Stimulated activated CD4-positive, alpha-beta T cell treated with anti-CD3 and anti-CD28 coated beads, Interleukin-1b, Interleukin-23, amount 100 ng/mL, for 4 hours (primary cell): Measurements from ENCODE around the gene LRRC10B.
A peak's percentile ranks its signal among the peaks of the same experiment; 100 is the strongest.

Source experiments
- DNase-seq, 2 donors: peaks; one replicate each; pipeline ENCODE4 v3.0.0-alpha.2; 2020; ENCODE audit warnings: low read depth in 2 of 2

The LRRC10B gene

DNA sequence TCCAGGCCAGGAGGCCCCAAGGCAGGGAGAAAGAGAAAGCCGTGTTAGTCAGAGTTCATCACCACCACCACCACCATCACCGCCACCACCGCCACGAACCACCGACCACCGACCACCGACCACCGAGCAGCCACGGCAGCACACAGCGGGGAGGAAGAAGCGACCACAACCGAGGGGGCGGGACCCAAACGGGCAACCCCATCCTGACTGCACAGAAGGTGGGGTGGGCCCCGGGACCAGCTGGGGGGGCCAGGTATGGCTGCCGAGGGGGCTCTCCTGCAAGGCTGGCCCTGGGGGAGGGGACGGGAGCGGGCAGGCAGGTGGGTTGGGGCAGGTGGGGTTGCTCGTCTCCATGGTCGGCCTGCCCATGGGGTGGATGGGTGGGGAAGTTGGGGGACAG lies 38.1 kb downstream of the LRRC10B start:
- DNase-seq = no peak

DNA sequence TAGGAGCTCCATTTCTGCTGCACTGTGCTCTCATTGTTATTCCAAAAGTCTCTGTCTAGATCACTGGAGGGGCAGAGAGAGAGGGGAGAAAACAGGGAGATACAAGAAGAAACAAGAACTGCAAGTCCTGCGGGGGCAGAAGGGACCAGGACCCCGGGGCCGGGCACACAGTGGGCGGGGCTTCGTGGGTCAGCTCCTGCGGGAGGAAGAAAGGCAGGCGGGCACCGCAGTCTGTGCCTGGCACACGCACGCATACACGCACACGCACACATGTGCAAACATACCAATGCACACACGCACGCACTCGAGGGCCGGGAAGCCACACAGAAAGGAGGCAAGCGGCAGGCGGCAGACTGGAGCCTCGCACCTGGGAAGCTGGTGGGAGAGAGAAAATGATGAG lies 38.7 kb downstream of the LRRC10B start:
- no peak for DNase-seq

DNA sequence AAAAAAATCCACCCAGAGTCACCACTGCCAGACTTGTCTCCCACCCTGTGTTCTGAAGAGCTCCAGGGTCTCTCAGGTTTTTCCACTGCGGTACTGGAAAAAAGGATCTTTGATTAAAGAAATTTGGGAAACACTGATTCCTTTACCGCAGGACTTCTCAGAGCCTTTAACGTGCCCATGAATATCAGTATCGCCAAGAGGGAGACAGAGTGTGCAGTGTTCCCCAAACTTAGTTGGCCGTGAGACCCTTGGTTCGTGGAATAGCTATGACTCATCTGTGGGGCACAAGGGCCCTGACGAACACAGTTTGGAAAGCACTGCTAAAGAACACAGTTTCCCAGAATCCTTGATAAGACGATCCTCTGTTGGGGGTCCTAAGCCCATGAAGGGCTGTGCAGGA lies 40.6 kb downstream of the LRRC10B start:
- no peak for DNase-seq

DNA sequence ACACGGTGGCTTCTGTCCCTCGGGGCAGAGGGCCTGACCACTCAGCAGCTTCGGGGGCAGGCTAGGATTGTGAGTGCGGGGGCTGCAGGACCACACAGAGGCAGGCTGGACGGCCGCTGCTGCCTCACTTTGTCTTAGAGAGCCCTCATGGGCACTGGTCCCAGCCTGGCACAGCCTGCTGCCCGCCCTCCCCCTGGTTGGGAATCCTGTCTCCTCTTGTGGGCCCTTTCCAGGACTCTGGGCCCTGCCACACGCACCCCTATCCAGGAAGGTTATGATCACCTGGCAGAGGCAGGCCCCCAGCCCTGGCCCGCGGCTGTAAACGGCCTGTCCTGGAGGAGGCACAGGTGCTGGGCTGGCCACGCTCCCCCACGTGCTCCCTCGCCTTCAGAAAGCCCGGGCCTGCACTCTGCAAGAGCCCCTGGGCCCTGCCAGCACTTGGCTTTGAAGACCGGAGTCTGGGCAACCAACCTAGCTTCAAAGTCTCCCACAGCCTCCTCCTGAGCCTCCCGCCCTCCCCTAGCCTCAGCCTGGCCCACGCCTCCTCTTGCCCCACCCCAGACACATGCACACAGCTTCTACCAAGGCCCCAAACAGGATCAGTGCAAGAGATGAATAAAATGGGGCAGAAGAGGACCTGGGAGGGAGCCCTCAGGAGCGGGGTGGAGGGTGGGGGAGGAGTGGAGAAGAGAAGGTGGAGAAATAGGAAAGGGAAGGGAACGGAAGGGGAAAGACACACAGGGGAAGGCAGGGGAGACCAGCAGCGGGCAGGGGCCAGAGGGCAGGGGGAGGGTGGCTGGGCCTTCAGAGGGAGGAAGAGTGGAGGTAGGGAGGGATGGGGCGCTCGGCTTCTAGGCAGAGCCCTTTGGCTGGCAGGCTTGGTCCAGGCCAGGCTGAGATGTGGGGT lies 41.4 kb downstream of the LRRC10B start:
- no peak for DNase-seq

- DNase-seq = no peak
Measured at GRCh38 chr11:61550665-61551227, 42.2 kb downstream of the LRRC10B start.

- no peak for DNase-seq
Measured at GRCh38 chr11:61551634-61552033, 43.1 kb downstream of the LRRC10B start.

- no peak for DNase-seq
Measured at GRCh38 chr11:61552108-61552635, 43.6 kb downstream of the LRRC10B start.

DNA sequence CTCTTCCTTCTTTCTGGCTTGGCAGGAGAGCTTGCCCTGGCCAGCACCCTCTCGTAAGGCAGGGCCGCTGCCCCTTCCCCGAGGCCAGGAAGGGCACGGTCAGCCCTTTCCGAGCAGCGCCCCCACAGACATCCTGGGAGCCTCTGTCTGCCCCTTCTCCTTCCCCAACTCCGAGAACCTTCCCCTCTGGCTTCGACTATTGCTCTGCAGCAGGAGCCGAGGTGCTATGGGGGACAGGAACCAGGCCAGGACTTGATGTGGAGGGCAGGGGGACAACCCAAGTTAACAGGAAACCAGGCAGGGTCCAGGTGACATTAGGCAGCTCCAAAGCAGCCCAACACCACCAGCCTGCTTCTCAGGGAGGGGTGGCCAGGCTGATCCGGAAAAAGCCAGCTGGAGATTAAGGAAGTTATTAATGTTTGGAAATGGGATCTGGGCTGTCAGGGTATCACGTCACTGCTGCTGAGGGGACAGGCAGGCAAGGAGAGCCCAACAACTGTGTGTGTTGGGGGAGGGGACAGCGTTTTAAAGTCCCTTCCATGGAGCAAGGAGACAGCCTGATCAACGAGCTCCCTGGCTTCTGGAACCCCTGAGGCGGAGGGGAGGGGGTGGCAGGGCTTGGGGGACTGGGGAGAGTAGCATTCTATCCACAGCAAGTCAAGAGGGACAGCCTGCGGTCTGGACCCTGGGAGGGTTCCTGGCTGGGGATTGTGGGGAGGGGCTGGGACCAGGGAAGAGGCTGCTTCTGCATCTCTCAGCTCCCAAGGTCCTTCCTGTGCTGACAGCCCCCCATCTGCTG lies 45.0 kb downstream of the LRRC10B start:
- no peak for DNase-seq

GRCh38 chr11:61554172-61554988 lies 45.8 kb downstream of the LRRC10B start:
- peak; percentile 7 to 29 for DNase-seq

DNA sequence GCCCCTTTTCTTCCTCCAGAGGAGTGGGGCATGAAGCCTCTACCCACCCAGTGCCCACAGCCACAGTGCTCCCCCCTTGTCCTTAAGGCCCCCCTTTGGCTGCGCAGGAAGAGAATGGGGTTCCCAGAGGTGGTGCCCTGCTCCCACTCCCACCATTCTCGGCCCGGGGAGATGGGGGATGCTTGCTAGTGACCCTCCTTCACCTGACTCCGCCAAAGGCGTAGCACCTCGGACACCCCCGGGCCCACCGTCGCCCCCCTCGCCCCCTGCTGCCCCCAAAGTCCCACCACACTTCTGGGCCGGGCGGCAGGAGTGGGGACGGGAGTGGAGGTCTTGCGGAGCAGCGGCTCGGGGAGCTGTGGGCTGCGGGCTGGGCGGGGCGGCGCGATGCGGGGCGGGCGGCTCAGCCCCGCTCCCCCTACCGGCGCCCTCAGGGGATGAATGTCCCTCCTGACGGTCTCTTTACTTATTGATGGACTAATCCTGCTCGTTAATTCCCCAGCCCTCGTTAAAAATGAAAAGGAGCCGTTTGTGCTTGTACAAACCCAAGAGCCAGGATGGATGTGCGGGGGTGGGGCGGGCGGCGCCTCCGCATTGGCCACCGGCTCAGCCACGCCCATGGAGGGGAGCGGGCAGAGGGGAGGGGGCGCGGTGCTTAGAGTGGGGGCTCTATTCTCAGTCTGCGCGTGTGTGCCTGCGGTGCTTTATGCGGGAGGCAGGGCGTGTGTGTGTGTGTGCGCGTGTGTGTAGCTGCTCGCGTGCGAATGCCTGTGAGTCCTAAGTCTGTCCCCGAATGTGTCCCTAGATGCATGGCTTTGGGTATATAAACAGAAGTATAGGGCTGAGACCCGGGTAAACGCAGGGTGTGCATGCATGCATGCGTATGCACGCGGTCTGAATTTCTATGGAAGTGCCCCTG lies 46.8 kb downstream of the LRRC10B start:
- no peak for DNase-seq

GRCh38 chr11:61555978-61556377 lies 47.4 kb downstream of the LRRC10B start:
- no peak for DNase-seq

GRCh38 chr11:61556621-61557020 lies 48.1 kb downstream of the LRRC10B start:
- DNase-seq = no peak
